ENCODE results near the gene SLC25A21.
"Not testable (repeated sequence)": the region's sequence is repeated elsewhere in the genome, so short reads cannot be mapped to it uniquely, and the experiment has no call there.

SLC25A21 gene

GRCh38 chr14:37185670-37186069 lies 13.3 kb upstream of the SLC25A21 start:
- no peak for DNase-seq

- not testable (repeated sequence) for DNase-seq
Observed at GRCh38 chr14:37184520-37184919, 12.1 kb upstream of the SLC25A21 start.

DNA sequence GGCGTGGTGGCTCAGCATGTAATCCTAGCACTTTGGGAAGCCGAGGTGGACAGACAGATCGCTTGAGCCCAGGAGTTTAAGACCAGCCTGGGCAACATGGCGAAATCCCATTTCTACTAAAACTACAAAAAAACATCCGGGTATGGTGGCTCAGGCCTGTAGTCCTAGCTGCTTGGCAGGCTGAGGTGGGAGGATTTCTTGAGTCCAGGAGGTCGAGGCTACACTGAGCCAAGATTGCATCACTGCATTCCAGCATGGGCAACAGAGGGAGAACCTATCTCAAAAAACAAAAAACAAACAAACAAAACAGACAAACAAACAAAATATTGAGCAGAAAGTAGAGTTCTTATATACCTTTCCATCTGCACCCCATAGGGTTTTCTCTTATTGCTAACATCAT lies 9.0 kb upstream of the SLC25A21 start:
- DNase-seq, result no peak

GRCh38 chr14:37180886-37181285 lies 8.5 kb upstream of the SLC25A21 start:
- not testable (repeated sequence) for DNase-seq

- no peak for DNase-seq
Observed at GRCh38 chr14:37179896-37180502, 7.6 kb upstream of the SLC25A21 start.

- no peak for DNase-seq
Observed at GRCh38 chr14:37172936-37173614, 669 bp upstream of the SLC25A21 start.

GRCh38 chr14:37171678-37172023 lies 755 bp downstream of the SLC25A21 start:
- DNase-seq, result no peak

- no peak for DNase-seq
Observed at GRCh38 chr14:37170993-37171392, 1.4 kb downstream of the SLC25A21 start.

GRCh38 chr14:37170237-37170636 lies 2.2 kb downstream of the SLC25A21 start:
- DNase-seq, result no peak

DNA sequence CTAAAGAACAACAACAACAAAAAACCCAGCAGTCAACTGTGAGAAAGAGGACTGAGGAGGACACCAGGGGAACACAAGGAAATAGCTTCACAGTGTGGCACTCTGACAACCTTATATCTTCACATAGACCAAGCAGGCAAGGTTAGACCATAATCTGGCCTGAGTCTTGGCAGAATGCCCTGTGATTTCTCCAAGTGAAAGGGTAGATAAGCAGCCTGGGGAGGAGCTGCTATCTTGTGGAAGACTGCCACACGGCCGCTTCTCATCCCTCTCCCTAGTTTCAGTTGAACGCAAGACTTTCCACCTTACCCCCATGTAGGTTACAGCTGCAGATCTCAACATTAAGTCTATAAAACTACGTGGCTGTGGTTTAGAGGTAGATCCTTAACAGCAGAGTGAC lies 3.7 kb downstream of the SLC25A21 start:
- no peak for DNase-seq

- DNase-seq, result no peak
Observed at GRCh38 chr14:37167151-37168047, 5.0 kb downstream of the SLC25A21 start.

DNA sequence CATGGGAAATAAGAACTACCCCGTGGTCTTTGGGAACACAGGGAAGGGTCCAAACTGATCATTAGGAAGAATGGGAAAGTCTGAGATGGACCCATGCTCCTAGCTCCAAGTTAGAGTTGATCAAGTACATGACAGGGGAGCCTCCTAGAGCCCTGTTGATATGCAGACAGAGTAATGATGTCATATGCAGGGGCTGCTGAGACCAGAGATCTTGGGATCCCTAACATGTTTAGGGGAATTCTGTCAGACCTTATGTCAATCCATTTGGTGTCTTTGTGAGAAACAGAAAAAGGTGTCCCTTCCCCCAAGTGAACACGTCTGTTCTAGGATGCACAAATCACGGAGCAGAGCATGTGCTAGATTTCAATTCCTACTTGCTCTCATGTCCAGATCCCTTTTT lies 6.6 kb downstream of the SLC25A21 start:
- no peak for DNase-seq

- DNase-seq, result not testable (repeated sequence)
Observed at GRCh38 chr14:37162307-37162706, 10.1 kb downstream of the SLC25A21 start.

DNA sequence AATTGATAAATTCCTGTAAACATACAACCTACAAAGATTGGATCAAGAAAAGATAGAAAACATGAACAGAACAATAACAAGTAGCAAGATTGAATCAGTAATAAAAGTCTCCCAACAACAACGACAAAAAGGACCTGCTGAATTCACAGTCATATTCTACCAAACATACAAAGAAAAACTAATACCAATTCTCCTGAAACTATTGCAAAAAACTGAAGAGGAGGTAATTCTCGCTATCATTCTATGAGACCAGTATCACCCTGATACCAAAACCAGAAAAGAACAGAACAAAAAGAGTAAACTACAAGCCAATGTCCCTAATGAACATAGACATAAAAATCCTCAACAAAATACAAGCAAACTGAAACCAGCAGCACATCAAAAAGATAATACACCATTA lies 14.4 kb downstream of the SLC25A21 start:
- no peak for DNase-seq

DNA sequence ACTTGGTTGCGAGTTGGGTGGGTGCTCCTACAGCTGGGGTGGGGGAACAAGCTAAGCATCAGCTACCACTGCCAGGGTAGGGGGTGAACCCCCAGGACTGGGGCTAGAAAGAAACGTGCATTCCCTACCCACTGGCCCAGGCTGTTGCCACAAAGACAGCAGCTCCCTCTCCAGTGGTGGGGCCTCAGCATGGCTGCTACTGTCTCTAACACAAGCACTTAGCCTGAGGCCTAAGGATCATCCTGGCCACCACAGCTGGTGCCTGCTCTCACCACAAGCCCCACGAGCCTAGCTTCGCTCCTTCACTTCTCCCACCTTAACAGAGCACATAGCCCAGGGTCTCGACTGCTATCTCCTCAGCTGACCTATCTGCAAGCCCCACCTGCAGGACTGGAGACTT lies 18.9 kb downstream of the SLC25A21 start:
- DNase-seq, result no peak

- no peak for DNase-seq
Observed at GRCh38 chr14:37153005-37153404, 19.4 kb downstream of the SLC25A21 start.

DNA sequence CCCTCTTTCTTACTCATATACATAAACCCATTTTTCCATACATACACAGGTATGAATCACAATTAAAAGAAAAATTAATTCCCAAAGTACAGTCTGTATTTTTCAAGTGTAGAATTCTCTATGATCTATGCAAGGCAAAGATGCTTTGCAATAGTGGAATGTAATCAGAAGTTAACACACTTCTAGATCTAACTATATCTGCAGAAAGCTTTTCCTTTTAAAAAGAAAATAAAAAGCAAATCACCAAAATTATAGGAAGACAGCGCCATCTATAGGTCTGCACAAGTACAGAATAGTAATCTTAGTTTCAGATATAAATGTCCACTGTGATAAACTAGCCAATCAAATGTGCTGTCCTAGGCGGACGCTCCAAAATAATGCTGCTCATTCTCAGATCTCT lies 22.0 kb downstream of the SLC25A21 start:
- no peak for DNase-seq

GRCh38 chr14:37147310-37147880 lies 25.0 kb downstream of the SLC25A21 start:
- no peak for DNase-seq

DNA sequence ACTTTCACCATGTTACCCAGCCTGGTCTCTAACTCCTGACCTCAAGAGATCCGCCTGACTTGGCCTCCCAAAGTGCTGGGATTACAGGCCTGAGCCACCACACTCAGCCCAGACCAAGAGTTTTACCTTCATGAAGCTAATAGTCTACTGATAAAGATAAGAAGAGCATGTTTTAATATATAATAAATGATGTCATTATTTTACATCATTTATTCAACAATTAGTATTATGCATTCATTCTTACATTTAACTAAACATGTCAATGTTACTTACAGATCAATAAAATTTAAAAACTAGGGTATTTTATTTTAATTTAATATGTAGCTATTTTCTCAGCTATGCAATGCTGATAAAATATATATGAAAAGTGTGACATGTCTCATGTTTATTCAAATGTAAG lies 26.0 kb downstream of the SLC25A21 start:
- DNase-seq, result not testable (repeated sequence)

GRCh38 chr14:37145395-37145794 lies 27.0 kb downstream of the SLC25A21 start:
- DNase-seq, result no peak

GRCh38 chr14:37144729-37145363 lies 27.6 kb downstream of the SLC25A21 start:
- no peak for DNase-seq

- no peak for DNase-seq
Observed at GRCh38 chr14:37143475-37143874, 28.9 kb downstream of the SLC25A21 start.

DNA sequence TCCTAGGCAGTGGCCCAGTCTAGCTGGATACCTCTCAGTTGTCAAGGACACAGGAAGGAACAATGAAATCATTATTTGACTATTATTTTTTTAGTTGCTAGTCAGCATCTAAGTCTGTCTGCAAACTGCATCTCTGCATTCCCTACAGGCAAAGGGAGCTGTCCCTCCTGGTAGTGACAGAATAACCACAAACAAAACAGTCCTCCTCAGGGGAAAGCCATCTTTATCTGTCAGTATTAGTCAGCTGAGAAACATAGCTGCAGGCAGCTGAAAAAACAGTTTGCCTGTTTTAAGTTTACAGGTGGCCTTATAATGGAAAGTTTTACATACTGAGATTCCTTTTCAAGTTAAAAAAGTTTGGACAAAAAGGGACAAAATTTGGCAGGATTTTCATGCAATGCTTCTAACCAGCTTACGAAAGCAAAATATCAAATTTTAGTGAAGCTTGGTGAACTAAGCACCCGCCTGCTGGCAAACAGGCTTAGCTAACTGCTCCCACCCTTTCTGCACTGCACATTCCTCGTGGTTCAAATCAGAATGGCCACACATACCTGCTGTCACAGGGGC lies 29.5 kb downstream of the SLC25A21 start:
- DNase-seq, result no peak
